Cardiac fibroblast (primary cell): ENCODE results near the gene KCNJ1.

Experiments
- DNase-seq, 2 donors: peaks; one replicate each; pipeline versions ENCODE4 v3.0.0 to v3.0.0-alpha.2; 2010; ENCODE audit warnings: low read depth in 2 of 2
- H3K4me3 ChIP-seq, 2 donors: replicated peaks in 1 of 2; 1 replicate in 1 of 2; 2 replicates in 1 of 2; pipeline ENCODE4 v1.5.1; 2011; ENCODE audit warnings: low read depth in 2 of 2, low read length in 2 of 2, mild to moderate bottlenecking in 2 of 2, moderate library complexity in 1 of 2
- TF ChIP-seq, protein P1 (sequence below): IDR thresholded peaks from one replicate; pipeline ENCODE4 v1.5.1; 2011; ENCODE audit warnings: low read depth, mild to moderate bottlenecking, low read length, inconsistent platforms

Gene KCNJ1

GRCh38 chr11:128902515-128903066 lies 35.5 kb upstream of the KCNJ1 start:
- TF ChIP-seq, protein P1, sequence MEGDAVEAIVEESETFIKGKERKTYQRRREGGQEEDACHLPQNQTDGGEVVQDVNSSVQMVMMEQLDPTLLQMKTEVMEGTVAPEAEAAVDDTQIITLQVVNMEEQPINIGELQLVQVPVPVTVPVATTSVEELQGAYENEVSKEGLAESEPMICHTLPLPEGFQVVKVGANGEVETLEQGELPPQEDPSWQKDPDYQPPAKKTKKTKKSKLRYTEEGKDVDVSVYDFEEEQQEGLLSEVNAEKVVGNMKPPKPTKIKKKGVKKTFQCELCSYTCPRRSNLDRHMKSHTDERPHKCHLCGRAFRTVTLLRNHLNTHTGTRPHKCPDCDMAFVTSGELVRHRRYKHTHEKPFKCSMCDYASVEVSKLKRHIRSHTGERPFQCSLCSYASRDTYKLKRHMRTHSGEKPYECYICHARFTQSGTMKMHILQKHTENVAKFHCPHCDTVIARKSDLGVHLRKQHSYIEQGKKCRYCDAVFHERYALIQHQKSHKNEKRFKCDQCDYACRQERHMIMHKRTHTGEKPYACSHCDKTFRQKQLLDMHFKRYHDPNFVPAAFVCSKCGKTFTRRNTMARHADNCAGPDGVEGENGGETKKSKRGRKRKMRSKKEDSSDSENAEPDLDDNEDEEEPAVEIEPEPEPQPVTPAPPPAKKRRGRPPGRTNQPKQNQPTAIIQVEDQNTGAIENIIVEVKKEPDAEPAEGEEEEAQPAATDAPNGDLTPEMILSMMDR, result no peak
- no peak overlapping the region for H3K4me3 ChIP-seq
- peak in 1 of 2 donors; percentile 65 for DNase-seq

- H3K4me3 ChIP-seq, result no peak overlapping the region
- TF ChIP-seq, protein P1, result no peak
- no peak for DNase-seq
These were observed 34.8 kb upstream of the KCNJ1 start for GRCh38 chr11:128901653-128902514.

DNA sequence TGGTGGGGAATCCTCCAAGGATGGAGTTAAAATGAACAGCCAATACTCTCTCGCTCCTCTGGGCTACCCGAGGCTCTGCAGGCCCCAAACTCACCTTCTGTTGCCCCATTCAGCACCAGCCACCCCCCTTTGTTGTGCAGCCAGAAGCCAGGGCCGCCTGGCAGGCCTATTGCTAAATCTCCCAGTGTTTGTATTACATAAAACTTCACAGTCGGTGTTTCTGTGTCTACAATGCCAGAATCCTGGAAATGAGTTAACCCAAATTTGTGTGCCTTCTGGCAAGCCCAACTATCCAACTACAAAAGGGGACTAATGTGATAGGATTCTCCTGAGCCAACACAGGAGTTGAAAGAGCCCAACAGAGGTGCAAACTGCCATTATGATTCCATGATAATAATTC lies 33.4 kb upstream of the KCNJ1 start:
- TF ChIP-seq, protein P1, result no peak
- H3K4me3 ChIP-seq, result no peak overlapping the region
- DNase-seq, result no peak

DNA sequence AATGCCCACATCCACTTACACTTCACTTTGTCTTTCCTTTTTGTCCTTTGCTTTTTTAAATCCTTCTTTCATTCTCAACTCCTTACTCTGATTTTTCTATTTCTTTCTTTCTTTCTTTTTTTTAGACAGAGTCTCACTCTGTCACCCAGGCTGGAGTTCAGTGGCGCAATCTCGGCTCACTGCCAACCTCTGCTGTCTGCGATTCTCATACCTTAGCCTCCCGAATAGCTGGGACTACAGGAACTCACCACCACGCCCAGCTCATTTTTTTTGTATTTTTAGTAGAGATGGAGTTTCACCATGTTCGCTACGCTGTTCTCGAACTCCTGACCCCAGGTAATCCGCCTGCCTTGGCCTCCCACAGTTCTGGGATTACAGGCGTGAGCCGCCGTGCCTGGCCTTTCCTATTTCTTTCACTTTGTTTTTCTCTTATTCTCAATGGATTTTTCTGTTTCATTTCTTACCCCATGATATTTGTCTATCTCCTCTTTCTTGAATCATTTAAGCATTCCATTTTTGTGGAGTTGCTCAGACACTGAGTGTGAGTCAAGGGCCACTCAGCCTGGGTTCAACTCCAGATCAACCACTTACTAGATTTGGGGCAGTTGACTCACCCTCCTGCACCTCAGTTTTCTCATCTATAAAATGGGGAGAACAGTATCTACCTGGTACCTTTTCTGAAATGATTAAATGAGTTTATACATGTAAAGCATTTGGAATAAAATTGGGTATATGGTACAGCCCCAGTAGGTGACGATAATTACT lies 31.7 kb upstream of the KCNJ1 start:
- TF ChIP-seq, protein P1, result no peak
- no peak overlapping the region for H3K4me3 ChIP-seq
- DNase-seq, result peak in 1 of 2 donors; percentile 54

GRCh38 chr11:128897826-128898225 lies 30.7 kb upstream of the KCNJ1 start:
- no peak for DNase-seq
- TF ChIP-seq, protein P1, result no peak
- H3K4me3 ChIP-seq, result no peak overlapping the region

GRCh38 chr11:128896356-128896755 lies 29.3 kb upstream of the KCNJ1 start:
- no peak for DNase-seq
- TF ChIP-seq, protein P1, result no peak
- H3K4me3 ChIP-seq, result no peak overlapping the region
